ENCODE results near the gene PGS1.
"Not testable (repeated sequence)": the region's sequence is repeated elsewhere in the genome, so short reads cannot be mapped to it uniquely, and the experiment has no call there.

The PGS1 gene

GRCh38 chr17:78448356-78448993, 70.0 kb downstream of the PGS1 start:
- Mint-ChIP-seq H3K4me3 (no peak overlapping the region), H3K27me3 (peaks cover 13% of the 10 kb centered on the region), H3K9me3 (no peaks in the 10 kb centered on the region), H3K4me1 (peaks cover 2% of the 10 kb centered on the region), H3K27ac (no peak overlapping the region), H3K36me3 (no peaks in the 10 kb centered on the region)
- DNase-seq: peak; percentile 53
- CTCF ChIA-PET: interaction anchor here (0.6 kb wide), 1 partner anchor 10 kb away, joined by 3 read pairs; no protein-coding TSS in a partner anchor

GRCh38 chr17:78449983-78450595, 71.6 kb downstream of the PGS1 start:
- H3K4me1 Mint-ChIP-seq: peaks cover 2% of the 10 kb centered on the region
- H3K36me3 Mint-ChIP-seq: no peaks in the 10 kb centered on the region
- H3K4me3 Mint-ChIP-seq: no peak overlapping the region
- peaks cover 11% of the 10 kb centered on the region for H3K27me3 Mint-ChIP-seq
- CTCF ChIA-PET: no interaction called here
- no peak overlapping the region for H3K27ac Mint-ChIP-seq
- no peaks in the 10 kb centered on the region for H3K9me3 Mint-ChIP-seq
- no peak for DNase-seq

- H3K9me3 Mint-ChIP-seq: no peaks in the 10 kb centered on the region
- no peaks in the 10 kb centered on the region for H3K36me3 Mint-ChIP-seq
- H3K27me3 Mint-ChIP-seq: peaks cover 11% of the 10 kb centered on the region
- H3K27ac Mint-ChIP-seq: no peak overlapping the region
- peaks cover 2% of the 10 kb centered on the region for H3K4me1 Mint-ChIP-seq
- no peak overlapping the region for H3K4me3 Mint-ChIP-seq
- CTCF ChIA-PET: no interaction called here
- no peak for DNase-seq
Observed at GRCh38 chr17:78450696-78451345, 72.4 kb downstream of the PGS1 start.

GRCh38 chr17:78451753-78452152, 73.3 kb downstream of the PGS1 start:
- H3K4me1 Mint-ChIP-seq: peaks cover 2% of the 10 kb centered on the region
- CTCF ChIA-PET: no interaction called here
- H3K36me3 Mint-ChIP-seq: no peaks in the 10 kb centered on the region
- no peak overlapping the region for H3K4me3 Mint-ChIP-seq
- H3K27ac Mint-ChIP-seq: no peak overlapping the region
- H3K27me3 Mint-ChIP-seq: peaks cover 11% of the 10 kb centered on the region
- no peak for DNase-seq
- no peaks in the 10 kb centered on the region for H3K9me3 Mint-ChIP-seq

GRCh38 chr17:78454346-78454745, 75.9 kb downstream of the PGS1 start:
- Mint-ChIP-seq H3K27ac (no peak overlapping the region), H3K4me3 (no peak overlapping the region), H3K9me3 (no peaks in the 10 kb centered on the region), H3K27me3 (peaks cover 11% of the 10 kb centered on the region), H3K4me1 (peaks cover 2% of the 10 kb centered on the region), H3K36me3 (no peaks in the 10 kb centered on the region)
- CTCF ChIA-PET: interaction anchor here (0.6 to 1.0 kb wide), 2 partner anchors 9 to 142 kb away, joined by 3 read pairs; no protein-coding TSS in a partner anchor
- DNase-seq: no peak

- H3K27ac Mint-ChIP-seq: no peak overlapping the region
- H3K4me1 Mint-ChIP-seq: no peaks in the 10 kb centered on the region
- CTCF ChIA-PET: interaction anchor here (0.9 to 1.2 kb wide), 2 partner anchors 10 to 12 kb away, joined by 3 read pairs; no protein-coding TSS in a partner anchor
- no peaks in the 10 kb centered on the region for H3K9me3 Mint-ChIP-seq
- no peak overlapping the region for H3K4me3 Mint-ChIP-seq
- H3K27me3 Mint-ChIP-seq: peaks cover 8% of the 10 kb centered on the region
- no peaks in the 10 kb centered on the region for H3K36me3 Mint-ChIP-seq
- no peak for DNase-seq
Observed at GRCh38 chr17:78458091-78458490, 79.6 kb downstream of the PGS1 start.

- no peaks in the 10 kb centered on the region for H3K36me3 Mint-ChIP-seq
Observed at GRCh38 chr17:78458736-78459335, 80.4 kb downstream of the PGS1 start.

GRCh38 chr17:78459696-78460095, 81.2 kb downstream of the PGS1 start:
- no peak for DNase-seq
- no peak overlapping the region for H3K4me3 Mint-ChIP-seq
- H3K36me3 Mint-ChIP-seq: no peaks in the 10 kb centered on the region
- no peaks in the 10 kb centered on the region for H3K9me3 Mint-ChIP-seq
- H3K27ac Mint-ChIP-seq: no peak overlapping the region
- H3K4me1 Mint-ChIP-seq: no peaks in the 10 kb centered on the region
- peaks cover 4% of the 10 kb centered on the region for H3K27me3 Mint-ChIP-seq
- CTCF ChIA-PET: no interaction called here

More at GRCh38 chr17:78458736-78459335, 80.4 kb downstream of the PGS1 start:
- Mint-ChIP-seq H3K9me3 (no peaks in the 10 kb centered on the region), H3K4me3 (no peak overlapping the region), H3K27me3 (peaks cover 7% of the 10 kb centered on the region), H3K4me1 (no peaks in the 10 kb centered on the region), H3K27ac (no peak overlapping the region)
- no peak for DNase-seq
- CTCF ChIA-PET: interaction anchor here (0.9 kb wide), 1 partner anchor 11 kb away, joined by 3 read pairs; no protein-coding TSS in a partner anchor

- CTCF ChIA-PET: no interaction called here
- peaks cover 4% of the 10 kb centered on the region for H3K27me3 Mint-ChIP-seq
- no peaks in the 10 kb centered on the region for H3K9me3 Mint-ChIP-seq
- H3K4me3 Mint-ChIP-seq: no peak overlapping the region
- H3K27ac Mint-ChIP-seq: no peak overlapping the region
- no peaks in the 10 kb centered on the region for H3K36me3 Mint-ChIP-seq
- no peaks in the 10 kb centered on the region for H3K4me1 Mint-ChIP-seq
- DNase-seq: no peak
Observed at GRCh38 chr17:78460176-78460675, 81.8 kb downstream of the PGS1 start.

- no peak overlapping the region for H3K4me3 Mint-ChIP-seq
- no peak overlapping the region for H3K27ac Mint-ChIP-seq
- H3K9me3 Mint-ChIP-seq: no peaks in the 10 kb centered on the region
- no peak for DNase-seq
- H3K27me3 Mint-ChIP-seq: peaks cover 4% of the 10 kb centered on the region
- no peaks in the 10 kb centered on the region for H3K4me1 Mint-ChIP-seq
- CTCF ChIA-PET: interaction anchor here (0.6 kb wide), 1 partner anchor 12 kb away, joined by 3 read pairs; no protein-coding TSS in a partner anchor
- H3K36me3 Mint-ChIP-seq: no peaks in the 10 kb centered on the region
Observed at GRCh38 chr17:78460951-78461798, 82.7 kb downstream of the PGS1 start.

GRCh38 chr17:78461799-78462053, 83.3 kb downstream of the PGS1 start:
- H3K27ac Mint-ChIP-seq: no peak overlapping the region
- peaks cover 4% of the 10 kb centered on the region for H3K27me3 Mint-ChIP-seq
- no peaks in the 10 kb centered on the region for H3K4me1 Mint-ChIP-seq
- no peaks in the 10 kb centered on the region for H3K9me3 Mint-ChIP-seq
- no peaks in the 10 kb centered on the region for H3K36me3 Mint-ChIP-seq
- CTCF ChIA-PET: no interaction called here
- H3K4me3 Mint-ChIP-seq: no peak overlapping the region
- DNase-seq: no peak

GRCh38 chr17:78462148-78462547, 83.7 kb downstream of the PGS1 start:
- H3K36me3 Mint-ChIP-seq: no peaks in the 10 kb centered on the region
- H3K9me3 Mint-ChIP-seq: no peaks in the 10 kb centered on the region
- H3K4me1 Mint-ChIP-seq: no peaks in the 10 kb centered on the region
- no peak overlapping the region for H3K27ac Mint-ChIP-seq
- DNase-seq: no peak
- peaks cover 4% of the 10 kb centered on the region for H3K27me3 Mint-ChIP-seq
- CTCF ChIA-PET: no interaction called here
- no peak overlapping the region for H3K4me3 Mint-ChIP-seq

GRCh38 chr17:78466109-78466785, 87.8 kb downstream of the PGS1 start:
- H3K36me3 Mint-ChIP-seq, H3K4me3 Mint-ChIP-seq, H3K27ac Mint-ChIP-seq, CTCF ChIA-PET, H3K4me1 Mint-ChIP-seq, H3K9me3 Mint-ChIP-seq, DNase-seq: not testable (repeated sequence)
- peaks cover 11% of the 10 kb centered on the region for H3K27me3 Mint-ChIP-seq

Data from activated naive CD4-positive, alpha-beta T cell treated with anti-CD3 and anti-CD28 coated beads, Interleukin-2, amount 10 ng/mL, durations not matched to agents 7 days and 5 days (primary cell).